ENCODE results near the gene OR6N2.

OR6N2 gene

DNA sequence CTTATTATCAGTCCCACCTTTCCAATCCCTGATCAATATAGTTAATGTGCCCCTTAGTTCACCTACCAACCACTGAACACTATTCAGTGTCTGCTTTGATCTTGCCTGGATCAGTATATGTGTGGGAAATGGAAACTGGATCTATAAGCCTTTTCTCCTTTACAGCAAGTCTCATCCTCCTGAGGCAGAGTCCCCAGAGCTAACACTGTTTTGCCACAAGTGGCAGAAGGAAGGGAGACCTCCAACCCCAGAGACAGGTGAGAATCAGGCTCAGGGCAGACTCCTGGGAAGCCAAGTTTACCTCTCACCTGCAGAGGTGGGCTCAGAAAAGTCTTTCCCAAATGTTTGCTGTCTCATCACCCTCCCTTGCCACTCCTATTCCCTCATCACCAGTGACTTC lies at the start of gene OR6N2:
Gene OR6N2, minus strand, starts transcription at position 101 of the 400 bp plus-strand sequence. CDS start 3,569 bp downstream, outside the sequence.
- Histone ChIP-seq H3K9ac (ENCODE audit: low read depth in 1 of 2, low read length in 2 of 2) (no peak within 1 kb of the TSS), H3K36me3 (ENCODE audit: control insufficient read depth in 1 of 2, insufficient read depth in 2 of 2, low read length in 2 of 2) (no peaks in the 10 kb centered on the region), H3K4me1 (ENCODE audit: control insufficient read depth in 1 of 2, insufficient read depth in 2 of 2, low read length in 2 of 2) (no peaks in the 10 kb centered on the region), H3K4me3 (ENCODE audit: low read depth in 1 of 2, low read length in 2 of 2) (no peak within 1 kb of the TSS), H3K27me3 (ENCODE audit: control insufficient read depth in 1 of 2, insufficient read depth in 2 of 2, low read length in 2 of 2) (no peaks in the 10 kb centered on the region), H3K9me3 (ENCODE audit: control insufficient read depth in 1 of 2, low read length in 2 of 2) (no peaks in the 10 kb centered on the region), H3K27ac (ENCODE audit: low read depth, low read length) (no peak within 1 kb of the TSS)

GRCh38 chr1:158830074-158830677 lies 49.2 kb upstream of the OR6N2 start:
- Histone ChIP-seq H3K9me3 (ENCODE audit: control insufficient read depth in 1 of 2, low read length in 2 of 2) (peaks cover 0 to 5% of the 10 kb centered on the region in 2 donors), H3K4me1 (ENCODE audit: control insufficient read depth in 1 of 2, insufficient read depth in 2 of 2, low read length in 2 of 2) (no peaks in the 10 kb centered on the region), H3K4me3 (ENCODE audit: low read depth in 1 of 2, low read length in 2 of 2) (no peak overlapping the region), H3K27me3 (ENCODE audit: control insufficient read depth in 1 of 2, insufficient read depth in 2 of 2, low read length in 2 of 2) (no peaks in the 10 kb centered on the region), H3K27ac (ENCODE audit: low read depth, low read length) (no peak overlapping the region), H3K36me3 (ENCODE audit: control insufficient read depth in 1 of 2, insufficient read depth in 2 of 2, low read length in 2 of 2) (no peaks in the 10 kb centered on the region), H3K9ac (ENCODE audit: low read depth in 1 of 2, low read length in 2 of 2) (no peak overlapping the region)

DNA sequence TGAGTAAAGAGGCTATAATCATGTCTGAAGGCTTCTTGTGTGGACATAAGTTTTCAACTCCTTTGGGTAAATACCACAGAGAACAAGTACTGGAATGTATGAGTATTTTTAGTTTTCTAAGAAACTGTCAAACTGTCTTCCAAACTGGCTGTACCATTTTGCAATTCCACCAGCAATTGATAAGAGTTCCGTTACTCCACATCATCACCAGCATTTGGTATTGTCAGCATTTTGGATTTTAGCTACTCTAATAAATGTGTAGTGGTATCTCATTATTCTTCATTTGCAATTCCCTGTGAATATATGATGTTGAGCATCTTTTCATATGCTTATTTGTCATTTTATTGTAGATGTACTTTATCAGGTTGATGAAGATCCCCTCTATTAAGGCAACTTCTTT lies 40.7 kb upstream of the OR6N2 start:
- Histone ChIP-seq H3K4me3 (ENCODE audit: low read depth in 1 of 2, low read length in 2 of 2) (no peak overlapping the region), H3K27me3 (ENCODE audit: control insufficient read depth in 1 of 2, insufficient read depth in 2 of 2, low read length in 2 of 2) (no peaks in the 10 kb centered on the region), H3K9me3 (ENCODE audit: control insufficient read depth in 1 of 2, low read length in 2 of 2) (no peaks in the 10 kb centered on the region), H3K27ac (ENCODE audit: low read depth, low read length) (no peak overlapping the region), H3K9ac (ENCODE audit: low read depth in 1 of 2, low read length in 2 of 2) (no peak overlapping the region), H3K36me3 (ENCODE audit: control insufficient read depth in 1 of 2, insufficient read depth in 2 of 2, low read length in 2 of 2) (no peaks in the 10 kb centered on the region), H3K4me1 (ENCODE audit: control insufficient read depth in 1 of 2, insufficient read depth in 2 of 2, low read length in 2 of 2) (peaks cover 0 to 10% of the 10 kb centered on the region in 2 donors)

DNA sequence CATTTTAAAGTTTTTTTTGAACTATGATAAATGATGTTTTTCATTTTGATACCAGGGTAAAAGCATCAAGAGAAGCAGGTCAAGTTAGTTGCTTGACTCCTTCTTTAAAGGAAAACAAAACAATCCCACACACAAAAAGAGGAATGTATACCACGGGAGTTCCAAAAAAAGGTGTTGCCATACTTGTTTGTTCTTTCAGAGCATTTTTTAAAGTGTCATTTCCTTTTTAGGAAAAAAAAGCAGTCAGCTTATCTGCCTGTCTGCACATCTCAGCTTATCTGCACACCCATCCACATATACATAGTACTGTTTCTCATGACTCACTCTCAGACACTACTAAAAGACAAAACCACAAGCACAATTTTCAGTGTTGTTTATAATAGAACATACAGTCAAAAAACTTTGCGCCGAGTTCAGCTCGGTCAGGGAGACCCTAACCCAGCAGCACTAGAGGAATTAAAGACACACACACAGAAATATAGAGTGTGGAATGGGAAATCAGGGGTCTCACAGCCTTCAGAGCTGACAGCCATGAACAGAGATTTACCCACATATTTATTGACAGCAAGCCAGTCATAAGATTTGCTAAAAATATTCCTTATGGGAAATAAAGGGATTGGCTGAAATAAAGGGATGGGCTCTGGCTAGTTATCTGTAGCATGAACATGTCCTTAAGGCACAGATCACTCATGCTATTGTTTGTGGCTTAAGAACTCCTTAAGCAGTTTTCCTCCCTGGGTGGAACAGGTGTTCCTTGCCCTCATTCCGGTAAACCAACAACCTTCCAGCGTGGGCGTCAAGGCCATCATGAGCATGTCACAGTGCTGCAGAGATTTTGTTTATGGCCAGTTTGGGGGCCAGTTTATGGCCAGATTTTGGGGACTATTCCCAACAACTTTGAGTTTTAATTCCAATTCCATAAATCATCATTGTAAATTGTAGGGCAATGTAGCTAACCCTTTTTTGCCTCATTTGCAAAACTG lies 38.7 kb upstream of the OR6N2 start:
- H3K27ac ChIP-seq (ENCODE audit: low read depth, low read length) = no peak overlapping the region
- peaks cover 0 to 10% of the 10 kb centered on the region in 2 donors for H3K4me1 ChIP-seq (ENCODE audit: control insufficient read depth in 1 of 2, insufficient read depth in 2 of 2, low read length in 2 of 2)
- H3K36me3 ChIP-seq (ENCODE audit: control insufficient read depth in 1 of 2, insufficient read depth in 2 of 2, low read length in 2 of 2) = no peaks in the 10 kb centered on the region
- H3K4me3 ChIP-seq (ENCODE audit: low read depth in 1 of 2, low read length in 2 of 2) = no peak overlapping the region
- H3K9me3 ChIP-seq (ENCODE audit: control insufficient read depth in 1 of 2, low read length in 2 of 2) = no peaks in the 10 kb centered on the region
- H3K27me3 ChIP-seq (ENCODE audit: control insufficient read depth in 1 of 2, insufficient read depth in 2 of 2, low read length in 2 of 2) = no peaks in the 10 kb centered on the region
- H3K9ac ChIP-seq (ENCODE audit: low read depth in 1 of 2, low read length in 2 of 2) = no peak overlapping the region

- no peaks in the 10 kb centered on the region for H3K36me3 ChIP-seq (ENCODE audit: control insufficient read depth in 1 of 2, insufficient read depth in 2 of 2, low read length in 2 of 2)
- no peak overlapping the region for H3K27ac ChIP-seq (ENCODE audit: low read depth, low read length)
- no peaks in the 10 kb centered on the region for H3K9me3 ChIP-seq (ENCODE audit: control insufficient read depth in 1 of 2, low read length in 2 of 2)
- no peak overlapping the region for H3K4me3 ChIP-seq (ENCODE audit: low read depth in 1 of 2, low read length in 2 of 2)
- H3K27me3 ChIP-seq (ENCODE audit: control insufficient read depth in 1 of 2, insufficient read depth in 2 of 2, low read length in 2 of 2) = no peaks in the 10 kb centered on the region
- H3K9ac ChIP-seq (ENCODE audit: low read depth in 1 of 2, low read length in 2 of 2) = no peak overlapping the region
- H3K4me1 ChIP-seq (ENCODE audit: control insufficient read depth in 1 of 2, insufficient read depth in 2 of 2, low read length in 2 of 2) = peaks cover 0 to 10% of the 10 kb centered on the region in 2 donors
Observed at GRCh38 chr1:158818975-158819431, 38.0 kb upstream of the OR6N2 start.

GRCh38 chr1:158818560-158818959 lies 37.6 kb upstream of the OR6N2 start:
- Histone ChIP-seq H3K4me3 (ENCODE audit: low read depth in 1 of 2, low read length in 2 of 2) (no peak overlapping the region), H3K36me3 (ENCODE audit: control insufficient read depth in 1 of 2, insufficient read depth in 2 of 2, low read length in 2 of 2) (no peaks in the 10 kb centered on the region), H3K27ac (ENCODE audit: low read depth, low read length) (no peak overlapping the region), H3K9ac (ENCODE audit: low read depth in 1 of 2, low read length in 2 of 2) (no peak overlapping the region), H3K9me3 (ENCODE audit: control insufficient read depth in 1 of 2, low read length in 2 of 2) (no peaks in the 10 kb centered on the region), H3K27me3 (ENCODE audit: control insufficient read depth in 1 of 2, insufficient read depth in 2 of 2, low read length in 2 of 2) (no peaks in the 10 kb centered on the region), H3K4me1 (ENCODE audit: control insufficient read depth in 1 of 2, insufficient read depth in 2 of 2, low read length in 2 of 2) (peaks cover 0 to 10% of the 10 kb centered on the region in 2 donors)

- no peak overlapping the region for H3K27ac ChIP-seq (ENCODE audit: low read depth, low read length)
- H3K9ac ChIP-seq (ENCODE audit: low read depth in 1 of 2, low read length in 2 of 2) = no peak overlapping the region
- H3K36me3 ChIP-seq (ENCODE audit: control insufficient read depth in 1 of 2, insufficient read depth in 2 of 2, low read length in 2 of 2) = no peaks in the 10 kb centered on the region
- no peak overlapping the region for H3K4me3 ChIP-seq (ENCODE audit: low read depth in 1 of 2, low read length in 2 of 2)
- no peaks in the 10 kb centered on the region for H3K27me3 ChIP-seq (ENCODE audit: control insufficient read depth in 1 of 2, insufficient read depth in 2 of 2, low read length in 2 of 2)
- no peaks in the 10 kb centered on the region for H3K9me3 ChIP-seq (ENCODE audit: control insufficient read depth in 1 of 2, low read length in 2 of 2)
- peaks cover 0 to 10% of the 10 kb centered on the region in 2 donors for H3K4me1 ChIP-seq (ENCODE audit: control insufficient read depth in 1 of 2, insufficient read depth in 2 of 2, low read length in 2 of 2)
Observed at GRCh38 chr1:158814970-158815369, 34.0 kb upstream of the OR6N2 start.

- H3K4me3 ChIP-seq (ENCODE audit: low read depth in 1 of 2, low read length in 2 of 2) = no peak overlapping the region
- H3K27me3 ChIP-seq (ENCODE audit: control insufficient read depth in 1 of 2, insufficient read depth in 2 of 2, low read length in 2 of 2) = no peaks in the 10 kb centered on the region
- no peak overlapping the region for H3K27ac ChIP-seq (ENCODE audit: low read depth, low read length)
- no peak overlapping the region for H3K9ac ChIP-seq (ENCODE audit: low read depth in 1 of 2, low read length in 2 of 2)
- no peaks in the 10 kb centered on the region for H3K36me3 ChIP-seq (ENCODE audit: control insufficient read depth in 1 of 2, insufficient read depth in 2 of 2, low read length in 2 of 2)
- H3K4me1 ChIP-seq (ENCODE audit: control insufficient read depth in 1 of 2, insufficient read depth in 2 of 2, low read length in 2 of 2) = peaks cover 0 to 6% of the 10 kb centered on the region in 2 donors
- no peaks in the 10 kb centered on the region for H3K9me3 ChIP-seq (ENCODE audit: control insufficient read depth in 1 of 2, low read length in 2 of 2)
Observed at GRCh38 chr1:158813164-158813563, 32.2 kb upstream of the OR6N2 start.

- H3K4me1 ChIP-seq (ENCODE audit: control insufficient read depth in 1 of 2, insufficient read depth in 2 of 2, low read length in 2 of 2) = peaks cover 0 to 6% of the 10 kb centered on the region in 2 donors
- H3K36me3 ChIP-seq (ENCODE audit: control insufficient read depth in 1 of 2, insufficient read depth in 2 of 2, low read length in 2 of 2) = no peaks in the 10 kb centered on the region
- no peak overlapping the region for H3K9ac ChIP-seq (ENCODE audit: low read depth in 1 of 2, low read length in 2 of 2)
- H3K27ac ChIP-seq (ENCODE audit: low read depth, low read length) = no peak overlapping the region
- H3K27me3 ChIP-seq (ENCODE audit: control insufficient read depth in 1 of 2, insufficient read depth in 2 of 2, low read length in 2 of 2) = no peaks in the 10 kb centered on the region
- no peak overlapping the region for H3K4me3 ChIP-seq (ENCODE audit: low read depth in 1 of 2, low read length in 2 of 2)
- H3K9me3 ChIP-seq (ENCODE audit: control insufficient read depth in 1 of 2, low read length in 2 of 2) = no peaks in the 10 kb centered on the region
Observed at GRCh38 chr1:158812336-158812735, 31.3 kb upstream of the OR6N2 start.

GRCh38 chr1:158810311-158810710 lies 29.3 kb upstream of the OR6N2 start:
- Histone ChIP-seq H3K36me3 (ENCODE audit: control insufficient read depth in 1 of 2, insufficient read depth in 2 of 2, low read length in 2 of 2) (no peaks in the 10 kb centered on the region), H3K9ac (ENCODE audit: low read depth in 1 of 2, low read length in 2 of 2) (no peak overlapping the region), H3K27ac (ENCODE audit: low read depth, low read length) (no peak overlapping the region), H3K27me3 (ENCODE audit: control insufficient read depth in 1 of 2, insufficient read depth in 2 of 2, low read length in 2 of 2) (no peaks in the 10 kb centered on the region), H3K9me3 (ENCODE audit: control insufficient read depth in 1 of 2, low read length in 2 of 2) (no peaks in the 10 kb centered on the region), H3K4me3 (ENCODE audit: low read depth in 1 of 2, low read length in 2 of 2) (no peak overlapping the region), H3K4me1 (ENCODE audit: control insufficient read depth in 1 of 2, insufficient read depth in 2 of 2, low read length in 2 of 2) (peaks cover 0 to 6% of the 10 kb centered on the region in 2 donors)
